H1 (cell line): ENCODE data around the gene CLPTM1L.

ENCODE experiments used
- BACH1 ChIP-seq: IDR thresholded peaks from 2 replicates; pipeline ENCODE4 v1.6.1; 2012; ENCODE audit warnings: low read length, improper control_type of control experiment
- EZH2 ChIP-seq: fragments of 200-600 bp; sonication (generic); IDR thresholded peaks from 2 replicates; pipeline ENCODE4 v1.7.1; 2012; ENCODE audit warnings: low read depth, mild to moderate bottlenecking, moderate library complexity, low read length, inconsistent platforms; ENCODE audit not compliant: severe bottlenecking
- ZNF274 ChIP-seq: IDR thresholded peaks from 2 replicates; pipeline ENCODE4 v1.7.0; 2012; ENCODE audit warnings: low read length, borderline replicate concordance; ENCODE audit errors: extremely low read depth
- TF ChIP-seq, protein P1 (sequence below), 3 experiments: IDR thresholded peaks; 1 replicate in 2 of 3; 2 replicates in 1 of 3; pipeline versions ENCODE4 v1.5.1 to v1.6.1; 2011; ENCODE audit warnings: low read length in 3 of 3, mild to moderate bottlenecking in 3 of 3, inconsistent platforms in 2 of 3, low read depth in 1 of 3, moderate library complexity in 1 of 3; ENCODE audit not compliant: insufficient read depth in 1 of 3; ENCODE audit errors: control extremely low read depth in 1 of 3
- TF ChIP-seq, protein P2 (sequence below): IDR thresholded peaks from 2 replicates; pipeline ENCODE4 v1.6.1; 2011; ENCODE audit warnings: low read length, improper control_type of control experiment

DNA sequence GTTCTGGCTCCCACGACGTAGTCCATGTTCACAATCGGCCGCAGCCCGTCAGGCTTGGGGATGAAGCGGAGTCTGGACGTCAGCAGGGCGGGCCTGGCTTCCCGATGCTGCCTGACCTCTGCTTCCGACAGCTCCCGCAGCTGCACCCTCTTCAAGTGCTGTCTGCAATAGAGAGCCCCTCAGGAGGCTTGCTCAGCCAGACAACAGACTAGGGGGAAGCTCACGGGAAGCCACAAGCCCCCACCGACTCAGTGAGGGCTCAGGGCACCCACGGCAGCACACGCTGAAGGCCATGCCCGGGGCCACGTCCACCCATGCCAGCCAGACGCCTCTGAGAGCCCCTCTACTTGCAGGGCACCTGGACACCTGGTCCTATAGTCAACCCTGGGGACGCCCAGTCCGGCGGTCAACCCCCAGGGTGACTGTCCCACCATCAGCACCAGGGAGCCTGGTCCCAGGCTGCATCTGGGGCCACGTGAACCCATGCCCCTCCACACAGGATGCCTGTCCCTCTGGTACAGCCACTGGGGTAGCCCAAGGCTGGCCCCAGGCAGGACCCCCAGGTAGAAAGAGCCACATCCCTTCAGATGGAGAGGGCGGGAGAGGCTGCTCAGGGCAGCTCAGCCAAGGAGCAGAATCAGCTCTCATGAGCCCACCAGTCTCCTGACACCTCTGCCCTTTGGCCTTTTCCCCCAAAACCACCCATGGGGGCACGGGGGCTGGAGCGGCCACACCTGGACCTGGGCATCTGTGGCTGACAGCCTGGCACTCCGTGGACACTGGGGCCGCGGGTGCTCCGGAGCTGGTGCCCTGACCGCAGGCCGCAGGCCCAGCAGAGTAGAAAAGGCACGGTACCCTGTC is 64.5 kb downstream of the CLPTM1L start:
- TF ChIP-seq, protein P1, sequence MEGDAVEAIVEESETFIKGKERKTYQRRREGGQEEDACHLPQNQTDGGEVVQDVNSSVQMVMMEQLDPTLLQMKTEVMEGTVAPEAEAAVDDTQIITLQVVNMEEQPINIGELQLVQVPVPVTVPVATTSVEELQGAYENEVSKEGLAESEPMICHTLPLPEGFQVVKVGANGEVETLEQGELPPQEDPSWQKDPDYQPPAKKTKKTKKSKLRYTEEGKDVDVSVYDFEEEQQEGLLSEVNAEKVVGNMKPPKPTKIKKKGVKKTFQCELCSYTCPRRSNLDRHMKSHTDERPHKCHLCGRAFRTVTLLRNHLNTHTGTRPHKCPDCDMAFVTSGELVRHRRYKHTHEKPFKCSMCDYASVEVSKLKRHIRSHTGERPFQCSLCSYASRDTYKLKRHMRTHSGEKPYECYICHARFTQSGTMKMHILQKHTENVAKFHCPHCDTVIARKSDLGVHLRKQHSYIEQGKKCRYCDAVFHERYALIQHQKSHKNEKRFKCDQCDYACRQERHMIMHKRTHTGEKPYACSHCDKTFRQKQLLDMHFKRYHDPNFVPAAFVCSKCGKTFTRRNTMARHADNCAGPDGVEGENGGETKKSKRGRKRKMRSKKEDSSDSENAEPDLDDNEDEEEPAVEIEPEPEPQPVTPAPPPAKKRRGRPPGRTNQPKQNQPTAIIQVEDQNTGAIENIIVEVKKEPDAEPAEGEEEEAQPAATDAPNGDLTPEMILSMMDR (IDR thresholded peaks at IDR 0.05; ENCODE audit: control extremely low read depth in 1 of 3, insufficient read depth in 1 of 3, low read depth in 1 of 3, low read length in 3 of 3), result no peak
- TF ChIP-seq EZH2 (no peak), ZNF274 (no peak), BACH1 (no peak)
- TF ChIP-seq, protein P2, sequence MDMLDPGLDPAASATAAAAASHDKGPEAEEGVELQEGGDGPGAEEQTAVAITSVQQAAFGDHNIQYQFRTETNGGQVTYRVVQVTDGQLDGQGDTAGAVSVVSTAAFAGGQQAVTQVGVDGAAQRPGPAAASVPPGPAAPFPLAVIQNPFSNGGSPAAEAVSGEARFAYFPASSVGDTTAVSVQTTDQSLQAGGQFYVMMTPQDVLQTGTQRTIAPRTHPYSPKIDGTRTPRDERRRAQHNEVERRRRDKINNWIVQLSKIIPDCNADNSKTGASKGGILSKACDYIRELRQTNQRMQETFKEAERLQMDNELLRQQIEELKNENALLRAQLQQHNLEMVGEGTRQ, result no peak
